Measurements from ENCODE around the gene PTPN14.

DNA sequence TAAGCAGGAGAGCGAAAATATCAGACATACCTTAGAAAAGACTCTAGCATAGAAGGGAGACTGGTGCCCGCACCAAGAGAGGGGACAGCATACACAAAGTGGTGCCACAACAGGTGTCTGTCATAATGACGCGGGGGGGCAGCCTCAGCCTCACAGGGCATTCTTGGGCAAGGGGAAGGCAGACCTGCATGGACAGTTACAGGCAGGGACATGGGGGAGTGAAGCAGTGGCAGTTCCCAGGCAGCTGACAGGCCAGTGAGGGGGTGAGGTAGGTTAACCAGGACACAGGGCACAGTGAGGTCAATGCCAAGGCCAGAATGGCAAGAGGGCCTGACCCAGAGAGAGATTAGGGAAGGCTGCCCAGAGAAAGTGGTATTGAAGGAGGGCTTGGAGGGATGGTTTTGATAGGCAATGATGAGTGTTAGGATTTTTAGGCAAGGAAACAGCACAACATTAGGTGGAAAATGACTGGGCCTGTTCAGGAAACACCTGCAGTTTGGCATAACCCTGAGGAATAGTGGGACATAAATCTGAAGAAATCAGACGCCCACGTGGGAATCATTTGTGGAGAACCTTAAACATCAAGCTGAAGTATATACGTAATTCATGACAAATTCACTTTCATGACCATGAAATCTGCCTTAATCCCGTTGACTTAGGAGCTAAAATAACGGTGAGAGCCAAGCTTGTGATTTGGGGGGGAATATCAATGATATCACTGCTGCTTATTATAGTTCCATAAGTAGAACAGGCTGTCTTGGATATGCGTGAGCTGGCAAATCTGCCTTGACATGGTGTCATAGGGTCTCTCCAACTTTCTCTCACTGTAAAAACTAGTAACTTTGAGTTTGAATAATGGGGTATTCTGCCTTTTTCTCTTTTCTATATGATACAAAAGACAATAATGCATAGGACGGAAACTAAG, 8.9 kb downstream of the PTPN14 start:
- TF ChIP-seq ZNF384 (IDR thresholded peaks at IDR 0.05) (no peak), TARDBP (IDR thresholded peaks at IDR 0.05) (no peak), NFRKB (IDR thresholded peaks at IDR 0.05) (no peak), FOXA1 (IDR thresholded peaks at IDR 0.05) (no peak), L3MBTL2 (conservative IDR thresholded peaks at IDR 0.05) (no peak), BHLHE40 (IDR thresholded peaks at IDR 0.05; ENCODE audit: borderline replicate concordance) (no peak), FOXM1 (IDR thresholded peaks at IDR 0.05; ENCODE audit: borderline replicate concordance) (no peak), FOXK2 (IDR thresholded peaks at IDR 0.05) (no peak)
